Sigmoid colon (tissue), 4 donors: ENCODE data around the gene ADAM10.

ENCODE experiments used
- CTCF ChIP-seq, 4 experiments: fragments of 450-650 bp in 3 of 4; fragments of 200-600 bp in 1 of 4; IDR thresholded peaks; one replicate each; pipeline ENCODE4 v1.5.1; 2016 to 2019; ENCODE audit warnings: antibody characterized with exemption in 4 of 4, mild to moderate bottlenecking in 3 of 4, moderate library complexity in 2 of 4
- EP300 ChIP-seq, 4 donors: sonication (generic); formaldehyde crosslinking; IDR thresholded peaks; one replicate each; pipeline ENCODE4 v1.6.1; 2017; ENCODE audit warnings: antibody characterized with exemption in 4 of 4
- POLR2A ChIP-seq, 2 donors: fragments of 450-650 bp; IDR thresholded peaks; one replicate each; pipeline ENCODE4 v1.6.1; 2016; ENCODE audit warnings: antibody characterized with exemption in 2 of 2, mild to moderate bottlenecking in 2 of 2, moderate library complexity in 2 of 2
- POLR2AphosphoS5 ChIP-seq, 4 donors: sonication (generic); formaldehyde crosslinking; IDR thresholded peaks; one replicate each; pipeline ENCODE4 v1.6.1; 2017; ENCODE audit warnings: antibody characterized with exemption in 4 of 4

GRCh38 chr15:58775402-58775801 lies 25.9 kb upstream of the ADAM10 start:
- TF ChIP-seq POLR2A (IDR thresholded peaks at IDR 0.05) = no peak
- no peak for TF ChIP-seq CTCF (IDR thresholded peaks at IDR 0.05)
- TF ChIP-seq POLR2AphosphoS5 (IDR thresholded peaks at IDR 0.05) = no peak
- no peak for TF ChIP-seq EP300 (IDR thresholded peaks at IDR 0.05)
